ENCODE data around the gene DNAJC21.

DNAJC21 gene

DNA sequence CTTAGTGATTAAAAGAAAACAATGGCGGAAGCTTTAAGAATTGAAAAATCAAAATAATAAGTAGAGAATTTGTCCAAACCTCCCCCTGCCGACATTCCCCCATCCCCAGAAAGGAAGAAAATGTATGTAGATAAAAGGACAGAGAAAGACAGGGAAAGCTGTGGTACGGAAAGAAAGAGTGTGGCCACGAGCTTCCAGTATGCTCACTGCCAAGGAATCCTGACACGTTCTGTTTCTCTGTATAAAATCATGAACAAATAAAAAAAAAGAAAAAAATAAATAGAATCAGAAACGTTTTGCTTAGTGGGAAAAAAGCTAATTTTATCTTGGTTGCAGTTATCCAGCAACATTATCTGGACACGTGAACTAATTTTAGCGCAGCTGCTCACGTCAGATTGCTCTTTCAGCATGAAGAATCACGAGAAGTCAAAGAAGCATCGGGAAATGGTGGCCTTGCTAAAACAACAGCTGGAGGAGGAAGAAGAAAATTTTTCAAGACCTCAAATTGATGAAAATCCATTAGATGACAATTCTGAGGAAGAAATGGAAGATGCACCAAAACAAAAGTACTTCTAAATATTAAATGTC lies 15.2 kb downstream of the DNAJC21 start:
- Histone ChIP-seq H2AFZ (no peak overlapping the region), H3K36me3 (ENCODE audit: control insufficient read depth, insufficient read depth, low read length) (no peaks in the 10 kb centered on the region), H3K4me3 (ENCODE audit: low read depth, low read length) (no peak overlapping the region), H3K4me1 (no peaks in the 10 kb centered on the region), H3K4me2 (ENCODE audit: low read length) (no peak overlapping the region), H3K27ac (no peak overlapping the region), H3K79me2 (no peaks in the 10 kb centered on the region), H3K9ac (no peak overlapping the region), H3K9me3 (ENCODE audit: control insufficient read depth, low read length) (no peaks in the 10 kb centered on the region), H3K27me3 (ENCODE audit: control insufficient read depth, insufficient read depth, low read length) (no peaks in the 10 kb centered on the region)
- TF ChIP-seq, protein P1, sequence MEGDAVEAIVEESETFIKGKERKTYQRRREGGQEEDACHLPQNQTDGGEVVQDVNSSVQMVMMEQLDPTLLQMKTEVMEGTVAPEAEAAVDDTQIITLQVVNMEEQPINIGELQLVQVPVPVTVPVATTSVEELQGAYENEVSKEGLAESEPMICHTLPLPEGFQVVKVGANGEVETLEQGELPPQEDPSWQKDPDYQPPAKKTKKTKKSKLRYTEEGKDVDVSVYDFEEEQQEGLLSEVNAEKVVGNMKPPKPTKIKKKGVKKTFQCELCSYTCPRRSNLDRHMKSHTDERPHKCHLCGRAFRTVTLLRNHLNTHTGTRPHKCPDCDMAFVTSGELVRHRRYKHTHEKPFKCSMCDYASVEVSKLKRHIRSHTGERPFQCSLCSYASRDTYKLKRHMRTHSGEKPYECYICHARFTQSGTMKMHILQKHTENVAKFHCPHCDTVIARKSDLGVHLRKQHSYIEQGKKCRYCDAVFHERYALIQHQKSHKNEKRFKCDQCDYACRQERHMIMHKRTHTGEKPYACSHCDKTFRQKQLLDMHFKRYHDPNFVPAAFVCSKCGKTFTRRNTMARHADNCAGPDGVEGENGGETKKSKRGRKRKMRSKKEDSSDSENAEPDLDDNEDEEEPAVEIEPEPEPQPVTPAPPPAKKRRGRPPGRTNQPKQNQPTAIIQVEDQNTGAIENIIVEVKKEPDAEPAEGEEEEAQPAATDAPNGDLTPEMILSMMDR (IDR thresholded peaks at IDR 0.05), result no peak

DNA sequence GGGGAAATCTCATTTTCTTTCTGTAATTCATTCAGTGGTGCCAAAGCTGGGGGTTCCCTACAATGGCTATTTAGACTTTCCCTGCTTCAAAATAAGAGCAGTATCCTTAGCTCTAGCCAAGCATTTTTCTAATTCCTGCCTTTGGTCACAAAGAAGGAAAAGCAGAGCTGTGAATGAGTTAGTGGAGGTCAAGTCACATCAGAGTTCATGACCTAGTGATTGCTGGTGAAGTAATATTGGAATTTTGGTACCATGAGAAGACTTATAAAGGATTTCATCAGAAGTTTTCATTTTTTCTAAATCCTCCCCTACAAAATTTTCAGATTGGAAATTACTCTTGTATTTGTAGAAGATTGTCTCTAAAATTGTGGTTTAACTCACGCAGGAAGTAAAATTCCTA lies 28.0 kb downstream of the DNAJC21 start:
- Histone ChIP-seq H3K4me2 (ENCODE audit: low read length) (no peak overlapping the region), H3K27ac (no peak overlapping the region), H3K9ac (no peak overlapping the region), H3K36me3 (ENCODE audit: control insufficient read depth, insufficient read depth, low read length) (no peaks in the 10 kb centered on the region), H3K9me3 (ENCODE audit: control insufficient read depth, low read length) (no peaks in the 10 kb centered on the region), H3K79me2 (no peaks in the 10 kb centered on the region), H3K4me1 (peaks cover 3% of the 10 kb centered on the region), H2AFZ (no peak overlapping the region), H3K27me3 (ENCODE audit: control insufficient read depth, insufficient read depth, low read length) (no peaks in the 10 kb centered on the region), H3K4me3 (ENCODE audit: low read depth, low read length) (no peak overlapping the region)
- TF ChIP-seq, protein P1 (IDR thresholded peaks at IDR 0.05), result no peak

DNA sequence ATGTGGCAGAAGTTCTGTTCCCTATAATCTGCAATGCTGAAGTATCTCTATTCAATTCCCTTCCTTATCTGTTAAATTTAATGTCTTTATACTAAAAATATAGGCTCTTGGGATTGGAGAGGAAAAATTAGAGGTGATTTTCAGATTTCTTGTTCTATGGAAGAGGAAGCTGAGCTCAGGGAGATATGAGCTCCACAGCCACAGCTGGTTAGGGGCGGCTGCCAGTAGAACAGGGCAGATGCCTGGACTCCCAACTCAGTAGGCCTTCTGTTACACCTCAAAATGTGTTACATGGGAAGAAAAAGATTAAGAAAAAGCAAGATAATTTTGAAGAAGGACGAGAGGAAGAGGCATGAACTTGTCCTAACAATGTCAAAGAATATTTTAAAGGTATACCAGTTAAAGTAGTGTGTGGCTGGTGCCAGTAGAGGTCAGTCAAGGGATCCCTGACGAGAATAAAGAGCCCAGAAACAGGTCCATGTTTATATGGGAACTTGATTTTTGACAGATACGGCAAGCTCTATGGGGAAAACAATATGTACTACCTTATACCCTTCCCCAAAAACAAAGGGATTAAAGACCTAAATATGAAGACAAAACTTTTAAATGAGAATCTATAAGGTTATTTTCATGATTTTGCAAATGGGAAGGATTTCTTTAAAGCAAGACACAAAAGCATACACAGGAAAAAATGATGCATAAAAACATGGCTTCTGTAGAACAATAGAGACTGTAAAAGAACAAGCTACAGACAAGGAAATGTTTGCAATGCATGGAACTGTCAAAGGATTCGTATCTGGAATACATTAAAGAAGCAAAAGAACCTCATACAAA lies 28.7 kb downstream of the DNAJC21 start:
- no peak overlapping the region for H2AFZ ChIP-seq
- TF ChIP-seq, protein P1 (IDR thresholded peaks at IDR 0.05), result peak; percentile 59
- H3K4me2 ChIP-seq (ENCODE audit: low read length), result no peak overlapping the region
- H3K9me3 ChIP-seq (ENCODE audit: control insufficient read depth, low read length), result no peaks in the 10 kb centered on the region
- H3K36me3 ChIP-seq (ENCODE audit: control insufficient read depth, insufficient read depth, low read length), result no peaks in the 10 kb centered on the region
- no peaks in the 10 kb centered on the region for H3K27me3 ChIP-seq (ENCODE audit: control insufficient read depth, insufficient read depth, low read length)
- no peak overlapping the region for H3K4me3 ChIP-seq (ENCODE audit: low read depth, low read length)
- no peak overlapping the region for H3K9ac ChIP-seq
- H3K27ac ChIP-seq, result no peak overlapping the region
- H3K79me2 ChIP-seq, result no peaks in the 10 kb centered on the region
- peaks cover 3% of the 10 kb centered on the region for H3K4me1 ChIP-seq

DNA sequence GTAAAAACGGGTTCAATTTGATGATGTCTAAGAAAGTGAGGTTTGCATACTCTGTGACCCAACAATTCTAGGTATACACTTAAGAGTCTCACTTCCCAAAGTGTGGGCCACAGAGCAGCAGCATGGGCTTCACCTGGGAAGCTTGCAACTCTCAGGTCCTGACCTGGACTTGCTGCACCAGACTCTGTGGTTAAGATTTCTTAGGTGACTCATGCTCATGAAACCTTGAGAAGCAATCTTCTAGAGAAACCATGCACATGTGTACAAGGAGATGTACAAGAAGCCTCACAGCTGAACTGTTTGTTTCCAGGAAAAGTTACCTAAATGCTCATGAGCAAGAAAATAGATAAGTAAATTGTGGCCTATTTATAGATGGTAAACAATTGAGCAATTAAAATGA lies 30.0 kb downstream of the DNAJC21 start:
- Histone ChIP-seq H3K9me3 (ENCODE audit: control insufficient read depth, low read length) (no peaks in the 10 kb centered on the region), H3K4me1 (peaks cover 3% of the 10 kb centered on the region), H3K79me2 (no peaks in the 10 kb centered on the region), H3K27me3 (ENCODE audit: control insufficient read depth, insufficient read depth, low read length) (no peaks in the 10 kb centered on the region), H3K9ac (no peak overlapping the region), H3K4me2 (ENCODE audit: low read length) (no peak overlapping the region), H3K27ac (no peak overlapping the region), H3K4me3 (ENCODE audit: low read depth, low read length) (no peak overlapping the region), H2AFZ (no peak overlapping the region), H3K36me3 (ENCODE audit: control insufficient read depth, insufficient read depth, low read length) (no peaks in the 10 kb centered on the region)
- TF ChIP-seq, protein P1 (IDR thresholded peaks at IDR 0.05), result no peak
